ENCODE results near the gene DUSP22.

The DUSP22 gene

DNA sequence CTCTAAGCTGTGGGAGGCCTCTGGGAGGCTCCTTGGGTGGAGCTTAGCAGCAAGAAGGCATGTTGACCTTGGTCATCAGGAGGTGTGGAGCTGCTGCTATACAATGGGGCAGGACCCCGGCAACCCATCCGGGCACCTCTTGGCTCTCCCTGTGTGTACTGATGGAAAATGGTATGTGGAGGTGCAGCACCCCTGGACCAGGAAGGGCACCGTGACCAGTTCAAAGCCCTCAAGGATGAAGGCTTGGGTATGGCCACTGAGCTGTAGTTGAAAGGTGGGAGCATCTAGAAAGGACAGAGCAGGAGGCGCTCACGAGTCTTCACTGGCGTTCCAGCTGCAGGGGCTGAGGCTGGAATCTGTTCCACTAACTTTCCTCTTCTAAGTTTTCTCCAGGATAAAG is 92.6 kb downstream of the DUSP22 start:
- no peak for DNase-seq

- DNase-seq = no peak
Measured at GRCh38 chr6:385614-386013, 93.3 kb downstream of the DUSP22 start.

DNA sequence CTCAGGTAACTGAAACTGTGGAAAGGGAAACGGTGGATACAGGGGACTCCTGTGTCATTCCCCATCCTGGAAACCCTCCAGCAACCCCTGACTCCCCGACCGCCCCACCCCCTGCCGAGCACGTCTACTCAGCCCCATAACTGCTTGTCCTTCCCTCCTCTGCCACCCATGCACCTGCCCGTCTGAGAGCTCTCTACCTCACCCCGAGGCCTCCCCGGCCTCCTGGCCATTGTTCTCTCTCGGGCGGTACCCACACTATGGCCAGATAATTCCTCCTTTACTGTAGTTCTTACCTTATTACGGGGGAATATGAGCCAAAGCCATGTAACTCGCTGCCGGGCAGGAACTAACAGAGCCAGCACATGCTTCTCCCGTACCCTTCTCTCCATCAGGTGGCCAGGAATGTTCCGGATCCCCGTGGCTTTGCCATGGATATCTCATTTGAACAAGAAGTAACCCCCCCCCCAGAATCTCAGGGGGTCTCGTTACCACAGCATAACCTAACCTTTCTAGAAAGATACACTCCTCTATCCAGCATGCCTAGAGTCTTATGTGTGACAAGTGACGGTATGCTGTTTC is 94.5 kb downstream of the DUSP22 start:
- DNase-seq = no peak

DNA sequence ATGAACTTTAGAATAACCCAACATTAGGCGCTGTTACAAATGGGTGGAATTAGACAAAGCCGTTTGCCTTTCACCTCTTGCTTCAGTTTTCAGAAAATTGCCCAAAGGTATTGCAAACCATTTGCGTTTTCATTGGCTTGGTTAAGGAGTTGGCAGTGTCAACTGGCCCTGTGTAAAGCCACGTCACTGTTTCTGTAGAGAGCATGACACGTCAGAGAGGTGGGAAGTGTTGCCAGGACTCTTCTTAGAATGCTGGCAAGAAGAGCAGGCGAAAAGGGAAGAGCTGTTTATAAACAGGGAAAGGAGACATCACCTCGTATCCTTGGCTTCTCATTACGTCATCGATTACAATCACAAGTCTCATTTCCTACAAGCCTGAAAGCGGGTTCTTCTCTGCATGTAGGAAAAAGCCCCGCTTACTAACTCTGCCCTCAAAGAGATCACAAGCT is 95.0 kb downstream of the DUSP22 start:
- no peak for DNase-seq

DNA sequence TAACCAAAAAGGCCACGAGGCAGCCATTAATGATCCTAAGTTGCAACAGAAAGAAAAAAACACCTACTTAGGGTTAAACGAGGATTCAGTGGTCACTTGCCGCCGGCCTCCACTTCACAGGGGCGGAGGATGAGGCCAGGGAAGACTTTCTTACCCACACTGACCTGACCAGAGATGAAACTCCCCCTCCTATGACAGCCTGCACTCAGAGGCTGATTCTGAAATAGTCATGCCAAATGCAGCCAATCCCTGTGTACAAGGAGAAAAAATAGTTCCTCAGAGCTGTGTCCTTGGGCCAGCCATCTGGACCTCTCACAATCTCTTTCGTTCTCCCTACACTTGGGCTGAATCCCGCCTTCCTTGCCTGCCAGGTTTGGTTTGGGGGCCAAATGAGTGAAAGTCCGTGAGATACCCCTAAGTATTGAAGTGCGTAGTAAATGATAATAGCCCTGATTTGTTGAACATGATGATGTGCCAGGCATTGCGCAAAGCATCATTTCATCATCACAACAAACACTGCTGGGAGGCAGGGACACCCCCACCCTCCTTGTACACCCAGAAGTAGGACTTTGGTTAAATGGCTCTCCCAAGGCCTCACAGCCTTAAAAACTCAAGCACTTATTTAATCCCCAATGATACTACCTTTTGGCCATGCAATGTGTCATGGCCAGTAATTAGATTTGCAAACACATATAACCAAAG is 96.1 kb downstream of the DUSP22 start:
- DNase-seq = no peak

DNA sequence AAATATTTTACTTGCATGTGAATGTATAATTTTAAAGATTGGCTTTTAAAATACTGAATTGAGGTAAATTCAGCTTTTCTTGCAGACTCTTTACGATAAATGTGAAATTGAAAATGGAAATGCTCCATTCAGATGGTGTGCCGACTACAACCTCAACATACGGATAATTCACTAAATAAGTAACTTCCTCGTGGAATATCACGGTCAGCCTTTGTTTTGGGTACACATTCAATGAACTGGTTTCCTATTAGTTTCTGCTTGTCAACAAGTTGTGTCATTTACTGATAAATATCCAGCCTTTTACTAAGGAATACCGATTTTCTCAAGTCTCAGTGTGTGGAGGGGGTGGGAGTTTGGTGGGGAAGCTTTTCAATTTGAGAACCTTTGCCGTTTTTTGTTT is 96.9 kb downstream of the DUSP22 start:
- no peak for DNase-seq

- DNase-seq = no peak
Measured at GRCh38 chr6:389622-390021, 97.3 kb downstream of the DUSP22 start.

DNA sequence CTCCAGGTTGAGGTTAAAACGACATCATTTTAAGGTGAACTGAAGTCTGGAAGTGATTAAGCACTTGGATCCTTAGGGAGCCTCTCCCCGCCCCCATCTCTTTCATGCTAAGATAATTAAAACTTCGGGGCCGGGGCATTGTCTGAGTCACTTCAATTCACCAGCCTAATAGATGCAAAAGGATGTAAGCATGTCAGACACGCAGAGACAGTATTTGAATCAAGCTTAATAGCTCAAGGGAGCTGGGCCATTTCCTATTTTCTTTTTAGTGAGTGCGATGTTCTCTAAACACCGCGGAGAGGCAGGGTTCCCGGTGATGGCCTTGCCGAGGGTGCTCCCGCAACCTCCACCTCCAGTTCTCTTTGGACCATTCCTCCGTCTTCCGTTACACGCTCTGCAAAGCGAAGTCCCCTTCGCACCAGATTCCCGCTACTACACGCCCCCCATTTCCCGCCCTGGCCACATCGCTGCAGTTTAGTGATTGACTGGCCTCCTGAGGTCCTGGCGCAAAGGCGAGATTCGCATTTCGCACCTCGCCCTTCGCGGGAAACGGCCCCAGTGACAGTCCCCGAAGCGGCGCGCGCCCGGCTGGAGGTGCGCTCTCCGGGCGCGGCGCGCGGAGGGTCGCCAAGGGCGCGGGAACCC is 98.7 kb downstream of the DUSP22 start:
- DNase-seq = no peak

DNA sequence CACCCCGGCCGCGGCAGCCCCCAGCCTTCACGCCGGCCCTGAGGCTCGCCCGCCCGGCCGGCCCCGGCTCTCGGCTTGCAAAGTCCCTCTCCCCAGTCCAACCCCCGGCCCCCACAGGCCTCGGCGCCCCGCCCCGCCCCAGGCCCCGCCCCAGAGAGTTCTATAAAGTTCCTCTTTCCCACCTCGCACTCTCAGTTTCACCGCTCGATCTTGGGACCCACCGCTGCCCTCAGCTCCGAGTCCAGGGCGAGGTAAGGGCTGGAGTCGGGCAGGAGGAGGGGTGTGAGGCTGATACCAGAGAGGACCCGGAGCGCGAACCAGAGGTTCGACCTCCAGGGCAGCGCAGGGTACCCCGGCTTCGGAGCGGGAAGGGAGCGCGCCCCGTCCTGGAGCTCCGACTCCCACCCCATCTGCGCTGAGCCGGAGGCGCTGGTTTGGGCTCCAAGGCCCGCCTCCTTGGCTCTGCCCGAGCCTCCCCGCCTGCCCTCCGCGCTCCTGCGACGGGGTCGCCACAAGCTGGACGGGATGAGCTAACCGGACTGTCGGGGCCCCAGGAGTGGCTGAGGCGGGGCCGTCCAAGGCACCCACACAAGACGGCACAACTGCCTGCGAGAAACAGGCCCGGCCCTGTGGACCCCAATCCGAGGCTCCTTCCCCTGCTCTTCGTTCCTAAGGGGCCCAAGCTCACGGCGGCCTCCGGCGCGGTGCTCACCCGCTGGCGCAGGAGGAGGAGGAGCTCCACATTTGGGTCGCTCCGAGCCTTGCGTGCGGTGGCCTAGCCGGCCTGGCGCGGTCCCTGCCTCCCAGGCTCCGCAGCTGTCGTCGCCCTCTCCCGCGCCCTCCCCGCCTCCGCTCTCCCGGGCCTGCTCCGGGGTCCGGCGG is 99.5 kb downstream of the DUSP22 start, which contains the start of gene IRF4:
Gene IRF4, plus strand, starts transcription at position 194 of the 882 bp plus-strand sequence. CDS start 1,401 bp downstream, outside the sequence.
- DNase-seq = no peak

DNA sequence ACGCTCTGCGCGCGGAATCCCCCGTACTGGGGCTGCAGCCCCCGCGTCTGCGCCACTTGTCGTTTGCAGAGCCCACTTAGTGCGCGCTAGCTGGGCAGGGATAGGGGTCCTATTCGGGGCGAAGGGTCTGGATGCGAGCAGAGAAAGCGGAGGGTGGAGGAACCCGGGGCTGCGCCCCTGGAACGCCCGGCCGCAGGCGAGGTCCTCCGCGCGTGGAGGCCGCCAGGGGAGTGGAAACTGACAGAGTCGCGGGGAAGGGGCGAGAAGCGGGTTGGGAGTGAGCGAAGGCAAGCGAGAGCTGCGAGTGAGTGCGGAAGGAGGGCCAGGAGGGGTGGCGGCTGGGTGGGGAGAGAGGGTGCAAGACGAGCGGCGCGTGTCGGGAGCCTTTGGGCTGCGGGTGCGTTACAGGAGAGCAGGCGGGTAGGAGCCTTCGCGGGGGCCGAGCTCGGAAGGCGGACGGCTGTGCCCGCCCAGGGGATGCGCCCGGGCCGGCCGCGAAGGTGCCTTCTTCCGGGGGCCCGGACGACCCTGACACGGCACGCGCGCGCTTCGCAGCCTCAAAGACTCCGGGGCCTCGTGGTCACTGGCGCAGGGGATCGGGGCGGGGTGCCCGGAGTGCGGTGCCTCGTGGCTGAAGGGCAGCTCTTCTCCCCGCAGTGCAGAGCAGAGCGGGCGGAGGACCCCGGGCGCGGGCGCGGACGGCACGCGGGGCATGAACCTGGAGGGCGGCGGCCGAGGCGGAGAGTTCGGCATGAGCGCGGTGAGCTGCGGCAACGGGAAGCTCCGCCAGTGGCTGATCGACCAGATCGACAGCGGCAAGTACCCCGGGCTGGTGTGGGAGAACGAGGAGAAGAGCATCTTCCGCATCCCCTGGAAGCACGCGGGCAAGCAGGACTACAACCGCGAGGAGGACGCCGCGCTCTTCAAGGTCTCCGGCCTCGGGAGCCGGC is 100.4 kb downstream of the DUSP22 start:
- DNase-seq = no peak

DNA sequence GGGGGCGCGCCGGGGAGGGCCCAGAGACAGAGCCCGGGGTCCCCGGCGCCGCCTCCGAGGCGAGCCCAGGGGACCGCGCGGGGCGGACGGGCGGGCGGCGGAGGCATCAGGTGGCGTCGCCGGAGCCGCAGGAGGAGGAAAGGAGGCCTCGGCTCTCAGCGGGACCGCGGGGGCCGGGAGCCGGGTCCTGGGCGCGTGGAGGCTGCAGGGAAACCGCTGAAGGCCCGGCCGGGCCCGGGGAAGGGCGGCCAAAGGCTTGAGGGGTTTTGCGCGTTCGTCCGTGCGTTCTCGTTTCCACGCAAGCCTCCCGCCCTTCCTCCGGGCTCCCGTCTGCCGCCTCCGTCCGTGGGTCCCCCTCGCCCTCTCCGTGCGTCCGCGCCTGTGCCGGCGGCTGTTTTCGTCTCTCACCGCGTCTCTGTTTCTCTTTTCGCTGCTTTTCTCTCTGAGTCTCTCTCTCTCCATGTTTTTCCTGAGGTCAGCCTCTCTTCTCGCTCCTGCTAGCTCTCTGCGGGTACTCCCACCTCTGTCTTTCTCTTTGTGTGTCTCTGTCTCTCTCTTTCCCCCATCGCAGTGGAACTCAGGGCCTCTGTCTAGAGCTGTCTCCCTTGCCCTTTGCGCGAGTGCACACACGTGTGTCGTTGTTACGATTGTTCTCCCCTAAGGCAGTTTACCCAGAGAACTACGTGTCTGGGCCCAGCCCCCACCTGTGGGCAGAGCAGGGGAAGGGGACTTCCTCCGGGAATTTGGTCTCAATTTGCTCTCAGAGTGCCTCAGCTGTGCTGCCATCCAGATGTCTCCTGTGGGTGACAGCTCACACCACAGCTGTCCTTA is 101.3 kb downstream of the DUSP22 start:
- no peak for DNase-seq

- DNase-seq = no peak
Measured at GRCh38 chr6:394641-395289, 102.5 kb downstream of the DUSP22 start.

DNA sequence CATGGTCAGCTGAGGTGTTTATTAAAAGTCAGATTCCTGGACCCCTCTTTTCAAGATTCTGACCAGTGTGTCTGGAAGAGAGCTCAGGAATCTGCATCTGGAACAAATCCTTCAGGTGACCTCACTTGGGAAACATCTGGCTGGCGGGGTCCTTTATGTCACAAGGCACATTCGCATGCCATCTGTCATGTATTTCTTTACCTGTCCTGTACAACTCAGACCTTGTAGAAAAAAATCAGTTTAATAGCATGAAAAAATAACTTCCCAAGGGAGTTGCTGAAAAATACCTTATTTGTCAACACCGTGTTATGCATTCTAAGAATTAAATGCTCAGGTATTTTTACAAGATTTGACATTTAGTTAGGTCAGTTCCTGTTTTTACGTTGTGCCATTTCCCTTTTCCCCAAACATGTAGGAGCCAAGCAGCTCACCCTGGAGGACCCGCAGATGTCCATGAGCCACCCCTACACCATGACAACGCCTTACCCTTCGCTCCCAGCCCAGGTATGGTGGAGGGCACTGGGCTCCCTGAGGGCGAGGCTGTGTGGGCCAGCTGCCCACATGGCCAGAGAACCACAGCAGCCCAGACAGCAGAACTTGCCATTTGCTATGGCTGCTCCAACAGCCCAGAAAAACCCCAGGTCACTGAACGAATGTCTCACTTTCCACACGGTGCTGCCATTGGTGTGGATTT is 103.3 kb downstream of the DUSP22 start:
- no peak for DNase-seq

- DNase-seq = no peak
Measured at GRCh38 chr6:396126-396520, 103.8 kb downstream of the DUSP22 start.

DNA sequence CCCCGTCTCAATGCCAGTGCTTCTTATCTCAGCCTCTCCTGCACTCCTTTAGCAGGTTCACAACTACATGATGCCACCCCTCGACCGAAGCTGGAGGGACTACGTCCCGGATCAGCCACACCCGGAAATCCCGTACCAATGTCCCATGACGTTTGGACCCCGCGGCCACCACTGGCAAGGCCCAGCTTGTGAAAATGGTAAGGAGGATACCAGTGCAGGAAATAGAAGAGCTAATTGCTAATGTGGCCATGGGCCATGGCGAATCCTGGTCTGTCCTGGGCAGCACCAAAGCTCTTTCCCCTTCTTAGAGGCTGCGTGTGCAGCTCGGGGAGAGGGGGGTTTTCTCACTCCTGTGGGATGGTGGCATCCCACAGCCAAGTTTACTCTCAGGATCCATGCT is 104.8 kb downstream of the DUSP22 start:
- DNase-seq = no peak

DNA sequence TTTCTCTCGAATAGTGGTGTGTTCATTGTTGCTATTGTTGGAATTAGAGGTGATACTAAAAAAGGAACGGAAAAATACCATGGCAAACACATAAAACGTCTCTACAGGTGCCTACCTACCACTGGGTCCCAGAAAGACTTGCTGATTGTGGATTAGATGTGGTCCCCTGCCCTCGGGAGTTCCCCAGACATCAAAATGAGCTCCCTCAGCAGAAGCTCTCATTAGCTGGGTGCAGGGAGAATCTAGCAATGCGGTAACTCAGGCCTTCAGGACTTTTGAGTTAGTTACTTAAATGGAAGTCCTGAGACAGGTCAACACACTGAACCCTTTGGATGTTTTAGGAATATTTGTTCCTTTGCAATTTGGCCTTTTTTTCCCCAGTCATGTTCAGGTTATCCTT is 105.3 kb downstream of the DUSP22 start:
- no peak for DNase-seq

- DNase-seq = no peak
Measured at GRCh38 chr6:398065-398464, 105.8 kb downstream of the DUSP22 start.

- DNase-seq = no peak
Measured at GRCh38 chr6:398558-399078, 106.3 kb downstream of the DUSP22 start.

- DNase-seq = no peak
Measured at GRCh38 chr6:399785-400534, 107.7 kb downstream of the DUSP22 start.

Data from NCI-H2107 (cell line).